CMK (cell line): ENCODE results near the gene PATJ.
"Not testable (repeated sequence)": the region's sequence is repeated elsewhere in the genome, so short reads cannot be mapped to it uniquely, and the experiment has no call there.

Source experiments
- DNase-seq: peaks from one replicate; pipeline ENCODE4 v3.0.0-alpha.2; 2010; ENCODE audit warnings: low read depth

The PATJ gene

DNA sequence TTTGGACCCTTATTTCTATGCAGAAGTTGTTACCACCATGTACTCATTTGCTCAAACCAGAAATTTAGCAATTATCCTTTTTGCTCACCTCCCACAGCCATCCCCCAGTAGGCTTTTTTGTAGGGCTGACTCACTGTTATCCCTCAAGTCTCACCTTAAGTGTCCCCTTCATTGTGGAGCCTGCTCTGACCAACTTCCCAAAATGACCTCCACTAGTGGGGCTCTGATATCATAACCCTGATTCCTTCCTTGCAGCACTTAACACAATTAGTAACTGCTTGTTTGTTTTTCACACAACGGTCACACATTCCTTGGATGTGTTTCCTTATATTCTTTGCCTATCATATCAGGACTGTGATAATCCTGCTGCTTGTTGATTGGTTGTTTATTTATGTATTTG, 76.7 kb downstream of the PATJ start:
- DNase-seq = no peak

DNA sequence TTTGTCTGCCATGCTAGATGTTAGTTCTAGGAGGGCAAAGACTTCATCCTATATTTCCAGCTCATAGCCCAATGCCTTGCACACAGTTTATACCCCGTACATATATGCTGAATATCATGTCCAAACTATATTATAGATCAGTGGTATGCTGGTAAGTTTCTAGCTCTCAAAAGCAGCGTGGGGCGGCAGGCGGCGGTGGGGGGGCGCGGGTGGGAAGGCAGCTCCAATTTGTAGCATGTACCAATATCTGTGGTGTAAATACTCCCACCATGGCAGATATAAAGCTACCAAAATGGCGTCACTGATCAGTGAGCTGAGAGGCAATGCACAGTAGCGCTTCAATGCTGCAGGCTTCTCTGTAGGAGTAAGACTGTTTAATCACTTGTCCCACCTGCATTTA, 77.1 kb downstream of the PATJ start:
- no peak for DNase-seq

DNA sequence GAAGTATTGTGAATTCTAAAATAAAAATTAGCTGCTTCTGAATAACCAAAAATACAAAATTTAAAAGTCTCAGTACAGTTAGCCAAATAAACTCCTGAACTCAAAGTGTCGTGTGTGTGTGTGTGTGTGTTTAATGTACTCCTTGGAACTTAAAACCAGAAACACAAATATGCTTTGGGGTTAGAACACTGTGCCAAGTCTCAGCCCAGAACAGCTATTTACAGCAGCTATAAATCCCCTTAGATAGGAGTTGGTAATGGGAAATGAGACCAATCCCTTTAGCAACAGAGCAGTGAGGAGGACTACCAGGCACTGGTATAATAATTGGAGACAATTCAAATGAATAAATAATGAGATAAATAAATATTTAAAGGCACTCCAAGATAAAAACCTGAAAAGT, 83.1 kb downstream of the PATJ start:
- no peak for DNase-seq

DNA sequence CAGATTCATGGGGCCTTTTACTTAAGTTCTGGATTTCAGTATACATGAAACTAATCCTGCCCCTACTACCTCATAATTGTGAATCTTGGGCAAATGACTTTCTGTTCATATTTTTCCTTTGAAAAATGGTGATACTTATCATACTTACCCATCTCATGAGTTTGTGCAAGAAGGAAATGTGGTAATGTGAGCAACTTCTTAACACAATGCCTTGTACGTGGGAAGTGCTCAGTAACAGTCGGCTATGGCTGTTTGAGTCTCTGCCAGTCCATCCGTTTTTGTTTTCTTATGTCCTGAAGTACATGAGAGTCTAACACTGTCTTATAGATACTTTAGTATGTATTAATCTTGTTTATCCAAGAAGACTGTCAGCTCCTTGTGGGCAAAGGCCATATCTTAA, 86.5 kb downstream of the PATJ start:
- DNase-seq = no peak

DNA sequence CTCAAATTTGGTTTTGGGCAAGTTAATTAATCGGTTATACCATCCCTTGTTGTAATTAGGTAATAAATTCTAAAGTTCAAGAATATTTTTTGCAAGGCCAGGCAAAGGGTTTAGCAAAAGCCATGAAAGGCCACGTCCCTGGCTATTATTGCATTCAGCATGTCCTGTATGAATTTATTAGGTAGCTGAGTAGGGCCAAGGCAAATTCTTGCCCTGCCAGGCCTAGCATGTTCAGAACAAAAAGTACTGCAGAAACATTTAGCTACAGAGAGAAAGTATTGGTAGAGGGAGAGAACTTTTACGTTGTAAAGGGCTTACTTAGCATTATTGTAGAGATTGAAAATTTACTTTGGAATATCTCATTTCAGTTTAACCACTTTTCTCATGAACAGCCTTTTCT, 94.4 kb downstream of the PATJ start:
- no peak for DNase-seq

DNA sequence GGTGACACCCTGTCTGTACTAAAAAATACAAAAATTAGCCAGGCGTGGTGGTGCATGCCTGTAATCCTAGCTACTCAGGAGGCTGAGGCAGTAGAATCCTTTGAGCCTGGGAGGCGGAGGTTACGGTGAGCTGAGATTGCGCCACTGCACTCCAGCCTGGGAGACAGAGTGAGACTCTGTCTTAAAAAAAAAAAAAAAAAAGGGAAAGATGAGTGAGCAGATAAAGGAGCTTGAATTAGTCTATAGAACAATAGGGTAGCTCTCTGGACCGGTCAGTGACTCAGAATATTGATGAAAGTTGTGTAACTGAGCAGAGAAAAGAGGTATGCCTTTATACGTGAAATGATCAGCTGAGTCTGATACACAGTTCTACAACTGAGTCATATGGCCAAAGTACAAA, 95.3 kb downstream of the PATJ start:
- DNase-seq = not testable (repeated sequence)

DNA sequence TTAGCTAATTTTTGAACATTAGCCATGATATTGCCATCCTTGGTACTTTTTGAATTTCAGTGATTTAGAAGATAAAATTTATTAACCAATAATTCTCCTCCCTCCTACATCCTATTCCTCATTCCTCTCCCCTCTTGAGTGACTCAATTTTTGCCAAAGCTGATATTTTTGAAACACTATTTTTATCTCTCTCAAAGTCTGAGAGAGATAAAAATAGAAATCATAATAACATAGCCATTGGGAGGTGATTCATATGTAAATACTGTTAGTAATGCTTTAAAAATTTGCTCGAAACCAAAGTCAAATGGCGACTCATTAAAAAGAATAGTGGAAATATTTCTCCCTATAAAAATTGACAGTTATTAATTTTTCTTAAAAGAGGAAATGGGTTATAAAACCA, 97.4 kb downstream of the PATJ start:
- DNase-seq = no peak

DNA sequence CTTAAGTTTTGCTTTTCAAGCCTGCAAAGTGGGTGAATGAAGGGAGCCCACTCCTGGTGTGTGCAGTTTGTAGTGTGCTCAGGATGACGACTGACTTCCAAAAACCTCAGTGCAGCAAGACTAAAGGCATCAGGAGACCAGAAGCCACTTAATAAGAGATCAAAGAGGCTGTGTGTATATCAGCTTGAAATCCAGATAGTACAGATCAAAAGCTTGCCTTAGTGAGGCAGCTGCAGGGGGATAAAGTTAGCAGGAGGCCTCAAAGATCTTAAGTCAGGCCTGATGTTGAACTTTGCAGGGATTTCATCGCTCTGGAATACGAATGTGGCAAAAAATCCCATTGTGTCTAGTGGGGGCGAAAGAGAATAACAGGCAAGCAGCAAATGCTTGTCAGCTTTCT, 99.8 kb downstream of the PATJ start:
- DNase-seq = no peak

DNA sequence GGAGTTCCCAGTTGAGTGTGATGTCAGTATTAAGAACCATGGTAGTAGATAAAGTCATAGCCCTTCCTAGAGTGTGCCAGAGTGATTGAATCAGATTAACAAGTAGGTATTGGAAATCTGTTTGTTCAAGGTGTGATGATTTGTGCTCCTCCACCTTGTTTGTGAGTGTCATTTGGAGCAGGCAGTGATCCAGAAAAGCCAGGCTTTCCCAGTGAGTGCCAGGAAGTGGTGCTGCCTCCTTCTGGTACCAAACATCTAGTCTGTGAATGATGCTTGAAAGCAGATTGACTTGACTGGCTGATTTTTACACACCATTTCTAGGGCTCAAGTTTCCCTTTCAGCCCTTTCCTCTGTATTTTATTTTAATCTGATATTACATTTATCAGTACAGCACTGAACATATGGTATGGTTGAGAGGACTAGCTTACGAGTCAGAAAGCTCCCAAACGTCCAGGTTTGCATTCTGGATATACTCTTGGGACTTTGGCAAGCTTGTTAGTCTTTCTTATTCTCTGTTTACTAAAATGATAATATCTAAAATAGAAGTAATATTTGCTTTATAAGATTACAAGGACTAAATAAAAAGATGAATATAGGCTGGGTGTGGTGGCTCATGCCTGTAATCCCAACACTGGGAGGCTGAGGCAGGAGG, 100.7 kb downstream of the PATJ start:
- DNase-seq = no peak

DNA sequence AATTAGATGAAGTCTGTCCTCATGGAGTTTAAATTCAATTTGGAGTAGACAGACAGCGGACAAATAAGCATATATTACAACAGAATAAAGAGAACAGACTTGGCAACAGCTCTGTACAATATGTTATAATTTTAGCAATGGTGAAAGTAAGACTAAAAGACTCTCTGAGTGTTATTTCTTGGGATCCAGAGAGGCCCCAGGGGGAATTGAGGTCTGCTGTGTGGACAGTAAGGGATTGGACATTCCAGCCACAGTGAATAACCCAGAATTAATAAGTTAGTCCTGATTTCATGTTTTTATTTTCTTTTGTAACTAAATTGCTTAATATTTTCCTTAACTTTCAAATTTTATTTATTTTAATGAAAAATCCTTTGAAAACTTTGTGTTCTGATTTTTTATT, 101.7 kb downstream of the PATJ start:
- DNase-seq = no peak

DNA sequence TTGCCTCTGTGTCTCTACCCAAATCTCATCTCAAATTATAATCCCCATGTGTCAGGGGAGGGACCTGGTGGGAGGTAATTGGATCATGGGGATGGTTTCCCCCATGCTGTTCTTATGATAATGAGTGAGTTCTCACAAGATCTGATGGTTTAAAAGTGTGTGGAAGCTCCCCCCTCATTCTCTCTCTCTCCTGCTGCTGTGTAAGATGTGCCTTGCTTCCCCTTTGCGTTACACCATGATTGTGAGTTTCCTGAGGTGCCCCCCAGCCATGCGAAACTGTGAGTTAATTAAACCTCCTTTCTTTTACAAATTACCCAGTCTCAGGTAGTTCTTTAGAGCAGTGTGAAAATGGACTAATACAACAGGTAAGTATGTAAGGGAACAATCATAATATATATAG, 102.4 kb downstream of the PATJ start:
- not testable (repeated sequence) for DNase-seq

DNA sequence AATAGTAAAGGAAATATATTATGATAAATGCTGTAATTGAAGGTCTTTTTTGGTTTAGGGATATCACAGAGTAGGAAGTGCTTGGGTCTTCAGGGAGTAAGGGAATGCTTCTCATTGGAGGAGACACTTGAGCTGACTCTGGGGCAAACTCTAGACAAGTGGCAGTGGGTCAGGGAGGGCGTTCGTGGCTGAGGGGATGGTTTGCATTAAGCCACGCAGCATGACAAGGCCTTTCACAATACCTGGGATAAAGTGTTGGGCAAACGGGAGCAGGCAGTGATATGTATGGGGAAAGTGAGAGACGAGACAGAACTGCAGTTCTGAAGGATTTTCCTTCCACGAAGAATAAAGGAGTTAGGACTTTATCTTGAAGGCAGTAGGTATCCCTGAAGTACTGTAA, 109.0 kb downstream of the PATJ start:
- no peak for DNase-seq

DNA sequence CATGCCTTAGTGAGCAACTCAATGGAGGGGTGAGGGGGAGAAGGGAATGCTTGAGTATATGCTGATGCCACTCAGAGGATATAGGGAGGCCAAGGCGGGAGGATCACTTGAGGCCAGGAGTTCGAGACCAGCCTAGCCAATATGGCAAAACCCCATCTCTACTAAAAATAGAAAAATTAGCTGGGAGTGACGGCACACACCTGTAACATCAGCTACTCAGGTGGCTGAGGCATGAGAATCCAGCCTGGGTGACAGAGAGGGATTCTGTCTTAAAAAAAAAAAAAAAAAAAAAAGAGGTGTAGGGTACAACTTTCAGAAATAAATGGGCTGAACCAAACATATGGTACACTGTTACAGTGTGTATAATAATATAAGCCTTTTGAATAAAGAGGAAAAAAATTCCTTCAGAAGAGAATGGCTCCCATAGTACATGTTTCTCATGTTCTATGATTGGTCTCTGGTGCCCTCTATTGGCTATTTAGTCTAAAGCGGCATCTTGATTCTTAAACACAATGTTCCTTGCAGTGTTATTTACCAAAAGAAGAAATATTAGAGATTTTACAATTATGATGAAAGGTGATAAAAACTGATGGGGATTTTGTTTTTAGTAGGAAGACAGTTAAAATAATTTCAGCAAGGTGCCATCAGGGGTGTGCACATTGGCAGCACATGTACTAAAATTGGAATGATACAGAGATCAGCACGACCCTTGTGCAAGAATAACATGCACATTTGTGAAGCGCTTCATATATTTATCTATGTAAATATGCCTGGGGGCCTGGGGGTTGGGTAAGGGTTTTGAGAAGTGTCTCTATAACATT, 109.8 kb downstream of the PATJ start:
- peak; percentile 24 for DNase-seq

DNA sequence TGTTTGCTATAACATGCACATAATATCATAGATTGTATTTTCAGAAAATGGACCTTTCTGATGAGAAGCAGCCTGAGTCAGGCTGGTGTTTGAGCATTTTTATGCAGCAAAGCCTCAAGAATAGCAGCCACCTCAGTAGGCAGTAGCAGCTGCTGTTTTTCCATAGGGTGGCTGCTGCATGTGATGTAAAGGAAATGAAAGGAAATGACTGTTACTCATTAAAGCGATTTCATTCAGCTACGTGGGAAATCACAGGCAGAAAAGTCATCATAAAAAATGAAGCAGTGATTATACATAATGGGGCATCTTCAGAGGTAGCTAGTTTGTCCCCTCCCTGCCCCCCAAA, 110.4 kb downstream of the PATJ start:
- no peak for DNase-seq

DNA sequence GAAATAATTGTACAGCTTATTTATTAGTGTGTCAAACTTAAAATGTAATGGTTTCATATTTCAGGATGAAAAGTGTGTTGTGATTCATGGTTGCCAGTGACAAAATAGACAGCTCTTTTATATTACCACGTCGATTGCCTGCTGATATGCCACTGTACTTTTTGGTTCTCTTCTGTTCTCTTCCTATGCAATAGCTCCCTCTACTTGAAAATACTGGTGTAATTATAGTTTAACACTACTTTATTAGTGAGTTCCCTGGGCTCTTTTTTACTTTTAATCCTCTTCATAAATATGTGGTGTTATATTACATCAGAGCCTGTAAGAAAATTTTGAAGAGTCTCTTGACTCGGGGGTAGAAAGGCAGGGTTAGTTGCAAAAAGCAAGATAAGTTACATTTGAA, 111.3 kb downstream of the PATJ start:
- DNase-seq = no peak

DNA sequence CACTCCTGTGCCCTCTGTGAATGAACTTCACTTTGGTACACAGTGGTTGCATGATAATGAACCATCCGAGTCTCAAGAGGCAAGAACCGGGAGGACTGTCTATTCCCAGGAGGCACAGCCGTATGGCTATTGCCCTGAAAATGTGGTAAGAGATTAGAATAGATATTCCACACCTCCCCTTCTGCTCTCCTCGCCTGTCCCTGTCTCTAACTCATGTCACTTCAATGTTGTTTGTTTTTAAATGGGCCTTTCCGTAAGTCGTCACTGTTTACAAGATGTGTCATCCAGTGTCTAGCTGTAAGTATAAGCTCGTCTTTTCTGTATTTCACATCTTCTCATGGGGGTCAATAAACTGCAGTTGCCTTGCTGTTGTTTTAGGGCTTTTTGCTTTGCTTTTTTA, 122.2 kb downstream of the PATJ start:
- no peak for DNase-seq

DNA sequence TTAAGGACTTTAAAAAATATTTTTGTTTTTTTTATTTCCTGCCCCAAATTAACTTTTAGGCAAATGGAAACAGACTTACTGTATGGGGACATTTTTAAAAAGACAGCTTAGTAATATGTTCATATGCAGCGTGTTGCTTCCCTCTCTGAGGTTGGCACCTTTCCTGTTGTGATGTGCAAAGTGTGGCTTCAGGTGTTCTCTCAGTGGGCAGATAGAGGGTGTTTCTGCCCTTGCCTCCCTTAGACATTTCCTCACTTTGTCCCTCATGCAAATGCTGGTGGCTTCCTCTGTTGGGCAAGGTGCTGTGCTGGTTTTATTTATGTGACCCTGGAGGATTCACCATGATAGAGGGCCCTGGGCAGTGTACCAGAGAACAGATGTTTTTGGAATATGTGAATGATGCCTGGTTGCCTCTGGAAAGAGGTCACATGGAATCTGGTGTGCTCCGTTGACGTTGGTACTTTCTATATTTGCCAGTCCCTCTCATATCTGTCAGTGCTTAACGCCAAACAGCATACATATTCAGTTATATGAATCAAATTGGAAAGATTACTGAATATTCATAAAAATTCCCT, 123.5 kb downstream of the PATJ start:
- DNase-seq = no peak

DNA sequence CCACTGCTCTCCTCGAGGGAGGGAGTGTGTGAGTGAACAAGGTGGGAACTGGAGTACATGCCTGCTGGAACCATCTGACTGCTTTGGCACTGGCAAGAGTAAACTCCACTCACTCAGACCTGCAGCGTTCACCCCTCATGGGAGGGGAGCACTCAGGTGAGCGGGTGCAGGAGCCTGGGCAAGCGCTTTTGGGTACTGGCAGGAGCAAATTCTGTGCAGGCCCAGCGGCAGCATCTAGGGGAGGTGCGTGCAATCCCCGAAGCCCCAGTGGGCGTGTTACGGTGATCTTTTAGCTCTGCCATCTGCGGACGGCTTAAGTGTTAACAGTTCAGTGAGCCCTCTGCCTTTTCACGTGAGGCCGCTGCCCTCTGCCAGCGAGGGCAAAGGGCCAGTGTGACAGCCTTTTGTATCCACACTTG, 127.4 kb downstream of the PATJ start:
- no peak for DNase-seq

DNA sequence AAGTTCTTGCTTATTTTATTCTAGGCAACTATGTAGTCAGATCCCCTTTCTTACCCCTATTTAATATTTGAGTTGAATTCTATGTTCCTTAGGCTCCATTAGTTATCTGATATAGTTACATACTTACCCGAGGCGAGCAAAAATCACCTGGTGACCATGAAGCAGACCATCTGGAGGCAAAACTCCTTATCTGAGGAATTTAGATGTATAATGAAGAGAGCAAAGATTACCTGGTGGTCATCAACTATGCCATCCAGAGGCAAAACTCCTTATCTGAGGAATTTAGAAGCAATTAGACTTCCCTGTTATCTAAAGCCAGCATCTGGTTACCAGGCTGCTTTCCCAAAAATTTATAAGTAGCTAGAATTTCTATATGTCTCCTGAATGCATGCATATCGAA, 129.9 kb downstream of the PATJ start:
- DNase-seq = no peak

DNA sequence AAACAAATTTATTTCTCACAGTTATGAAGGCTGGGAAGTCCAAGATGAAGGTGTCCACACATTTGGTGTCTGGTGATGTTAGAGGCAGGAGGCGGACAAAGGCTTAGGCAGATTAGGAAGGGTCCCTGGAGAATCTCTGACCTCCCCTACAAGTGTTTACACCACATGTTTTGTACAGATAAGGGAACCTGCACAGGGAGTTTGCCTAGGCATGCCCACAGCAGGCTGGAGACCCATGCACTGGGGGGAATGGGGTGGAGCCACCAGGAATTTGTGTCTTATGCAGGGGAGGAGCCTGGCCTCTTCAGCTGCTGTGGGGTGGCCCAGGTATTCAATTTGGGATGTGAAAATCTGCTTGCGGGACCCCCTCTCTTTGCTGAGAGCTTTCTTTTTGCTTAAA, 131.3 kb downstream of the PATJ start:
- DNase-seq = no peak

DNA sequence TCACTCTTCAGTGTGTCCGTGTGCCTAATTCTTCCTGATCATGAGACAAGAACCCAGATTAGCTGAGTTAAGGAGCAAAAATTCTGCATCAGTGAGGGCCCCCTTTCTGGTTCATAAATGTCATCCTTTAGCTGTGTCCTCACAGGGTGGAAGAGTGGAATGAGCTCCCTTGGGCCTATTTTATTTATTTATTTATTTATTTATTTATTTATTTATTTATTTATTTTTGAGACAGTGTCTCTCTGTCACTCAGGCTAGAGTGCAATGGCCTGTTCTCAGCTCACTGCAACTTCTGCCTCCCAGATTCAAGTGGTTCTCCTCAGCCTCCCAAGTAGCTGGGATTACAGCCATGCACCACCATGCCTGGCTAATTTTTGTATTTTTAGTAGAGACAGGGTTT, 131.7 kb downstream of the PATJ start:
- no peak for DNase-seq

DNA sequence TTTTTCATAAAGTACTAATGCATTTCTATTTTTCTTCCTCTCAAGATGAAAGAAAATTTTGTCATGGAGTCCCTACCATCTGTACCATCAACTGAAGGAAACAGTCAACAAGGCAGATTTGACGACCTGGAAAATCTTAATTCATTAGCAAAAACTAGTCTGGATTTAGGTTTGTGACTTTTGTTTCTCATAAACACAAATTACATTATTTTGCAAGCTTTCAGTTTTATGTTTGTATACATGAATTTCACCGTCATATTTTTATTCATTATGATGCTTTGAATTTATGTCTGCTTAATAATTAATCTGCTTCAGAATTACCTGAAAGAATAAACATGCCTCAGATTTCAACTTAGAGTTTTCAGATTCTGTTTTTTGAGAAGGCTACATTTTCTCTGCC, 132.9 kb downstream of the PATJ start:
- no peak for DNase-seq

DNA sequence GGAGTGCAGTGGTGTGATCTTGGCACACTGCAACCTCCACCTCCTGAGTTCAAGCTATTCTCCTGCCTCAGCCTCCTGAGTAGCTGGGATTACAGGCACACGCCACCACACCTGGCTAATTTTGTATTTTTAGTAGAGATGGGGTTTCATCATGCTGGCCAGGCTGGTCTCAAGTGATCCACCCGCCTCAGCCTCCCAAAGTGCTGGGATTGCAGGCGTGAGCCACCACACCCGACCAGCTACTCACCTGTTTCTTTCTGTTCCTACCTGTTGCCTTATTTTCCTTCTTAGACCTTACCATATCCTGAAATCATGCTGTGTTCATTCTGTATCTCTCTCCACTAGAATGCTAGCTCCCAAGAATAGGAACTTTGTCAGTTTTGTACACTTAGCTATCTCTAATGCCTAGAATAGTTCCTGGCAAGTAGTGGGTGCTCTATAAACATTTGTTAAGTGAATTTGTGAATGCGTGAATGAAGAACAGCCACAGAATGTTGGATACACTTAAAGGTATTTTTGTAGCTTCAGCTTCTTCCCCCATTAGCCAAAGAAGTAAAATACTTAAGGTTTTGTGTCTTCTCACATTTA, 137.7 kb downstream of the PATJ start:
- not testable (repeated sequence) for DNase-seq
